Endothelial cell of umbilical vein (primary cell): ENCODE results near the gene SCN5A. TPM values are rescaled to one million over a fixed set of nuclear protein-coding genes. Genes with fewer than 3 reads are reported as not detected.

Source experiments
- BruUV-seq: library from RNA; stranded (reverse); fragments of 400-500 nt; replicated peaks from 2 replicates; lab custom pipeline; 2021; lab: Mats Ljungman, UMichigan
- CTCF ChIA-PET: fragments of 300-600, 350-600 bp; sonication (Branson Sonifier 250); formaldehyde crosslinking; loops from one replicate; lab custom pipeline; 2021; ENCODE audit warnings: antibody characterized with exemption, inconsistent platforms; lab: Charles Lee
- POLR2A ChIA-PET: fragments of 300-600, 350-600 bp; sonication (Branson Sonifier 250); formaldehyde crosslinking; loops from one replicate; lab custom pipeline; 2021; ENCODE audit warnings: antibody characterized with exemption, inconsistent platforms; lab: Charles Lee
- DNase-seq: peaks from one replicate; pipeline ENCODE4 v3.0.0-alpha.2; 2011; ENCODE audit warnings: low read depth, low spot score
- FAIRE-seq: peaks from 2 replicates; lab custom pipeline; 2011; peaks lifted over from hg19 to GRCh38; lab: Jason Lieb, UNC
- H2AFZ ChIP-seq: 2 replicates; pipeline ENCODE4 v1.6.0; 2012; ENCODE audit warnings: low read depth, low read length, control low read depth, inconsistent platforms
- H3K27ac ChIP-seq: 2 replicates; pipeline ENCODE4 v1.5.1; 2011; ENCODE audit warnings: low read depth, mild to moderate bottlenecking, control low read depth, low read length, moderate library complexity; ENCODE audit not compliant: insufficient read depth
- H3K27me3 ChIP-seq, 2 experiments: 2 replicates each; pipeline versions ENCODE4 v1.6.0 to v1.6.1; 2011; ENCODE audit warnings: low read length in 2 of 2, mixed read lengths in 1 of 2; ENCODE audit not compliant: control insufficient read depth in 2 of 2, insufficient read depth in 2 of 2
- H3K36me3 ChIP-seq, 2 experiments: 2 replicates in 1 of 2; 3 replicates in 1 of 2; pipeline ENCODE4 v1.5.1; 2011; ENCODE audit warnings: low read length in 2 of 2, mild to moderate bottlenecking in 1 of 2, moderate library complexity in 1 of 2; ENCODE audit not compliant: control insufficient read depth in 2 of 2, insufficient read depth in 2 of 2; ENCODE audit errors: extremely low read depth in 1 of 2
- H3K4me1 ChIP-seq: 3 replicates; pipeline ENCODE4 v1.5.1; 2011; ENCODE audit warnings: mild to moderate bottlenecking, low read length; ENCODE audit not compliant: control insufficient read depth, insufficient read depth; ENCODE audit errors: extremely low read depth
- H3K4me2 ChIP-seq: 2 replicates; pipeline ENCODE4 v1.6.1; 2011; ENCODE audit warnings: low read length, control low read depth, mixed read lengths; ENCODE audit not compliant: insufficient read depth
- H3K4me3 ChIP-seq, 3 experiments: fragments of 200-600 bp in 1 of 3; sonication (generic), shearing (Covaris generic) in 1 of 3; replicated peaks in 1 of 3; 2 replicates each; pipeline ENCODE4 v1.5.1; 2011 to 2016; ENCODE audit warnings: control low read depth in 3 of 3, low read length in 3 of 3, mild to moderate bottlenecking in 2 of 3, inconsistent platforms in 1 of 3, low read depth in 1 of 3, moderate library complexity in 1 of 3; ENCODE audit not compliant: insufficient read depth in 1 of 3
- H3K79me2 ChIP-seq: 2 replicates; pipeline ENCODE4 v1.6.0; 2012; ENCODE audit warnings: low read length, inconsistent platforms; ENCODE audit not compliant: control insufficient read depth, insufficient read depth
- H3K9ac ChIP-seq: replicated peaks from 2 replicates; pipeline ENCODE3; 2011; ENCODE audit warnings: low read length, control low read depth; ENCODE audit not compliant: insufficient read depth; ENCODE audit errors: extremely low read depth
- H3K9me1 ChIP-seq: replicated peaks from 3 replicates; pipeline ENCODE4 v1.6.0; 2011; ENCODE audit warnings: mild to moderate bottlenecking, low read length; ENCODE audit not compliant: control insufficient read depth, insufficient read depth; ENCODE audit errors: extremely low read depth
- H3K9me3 ChIP-seq: replicated peaks from 2 replicates; pipeline ENCODE4 v1.5.1; 2012; ENCODE audit warnings: low read length, inconsistent platforms; ENCODE audit not compliant: control insufficient read depth, insufficient read depth
- H4K20me1 ChIP-seq: replicated peaks from 2 replicates; pipeline ENCODE3; 2011; ENCODE audit warnings: mild to moderate bottlenecking, low read length; ENCODE audit not compliant: control insufficient read depth, insufficient read depth; ENCODE audit errors: extremely low read depth
- CTCF ChIP-seq, 2 donors: IDR thresholded peaks; 1 replicate in 1 of 2; 2 replicates in 1 of 2; pipeline ENCODE4 v1.5.1; 2011; ENCODE audit warnings: low read length in 2 of 2, mild to moderate bottlenecking in 2 of 2, moderate library complexity in 2 of 2, control low read depth in 1 of 2, inconsistent platforms in 1 of 2, low read depth in 1 of 2; ENCODE audit not compliant: insufficient read depth in 1 of 2; ENCODE audit errors: extremely low read depth in 1 of 2
- EZH2 ChIP-seq: IDR thresholded peaks from 2 replicates; pipeline ENCODE4 v1.6.1; 2012; ENCODE audit warnings: borderline replicate concordance, low read depth, mild to moderate bottlenecking, moderate library complexity, low read length, inconsistent platforms; ENCODE audit not compliant: severe bottlenecking
- FOS ChIP-seq: IDR thresholded peaks from 2 replicates; pipeline ENCODE4 v1.6.1; 2011; ENCODE audit warnings: mild to moderate bottlenecking, low read length, moderate library complexity, borderline replicate concordance; ENCODE audit not compliant: insufficient read depth
- GATA2 ChIP-seq: IDR thresholded peaks from 2 replicates; pipeline ENCODE4 v1.7.0; 2011; ENCODE audit warnings: low read depth, mild to moderate bottlenecking, moderate library complexity, mixed read lengths, low read length; ENCODE audit not compliant: insufficient read length, insufficient read depth
- JUN ChIP-seq: IDR thresholded peaks from 2 replicates; pipeline ENCODE4 v1.6.1; 2011; ENCODE audit warnings: borderline replicate concordance, low read depth; ENCODE audit not compliant: insufficient read length, insufficient read depth
- MAX ChIP-seq: IDR thresholded peaks from 2 replicates; pipeline ENCODE4 v1.6.1; 2011; ENCODE audit not compliant: insufficient read depth, insufficient read length
- MYC ChIP-seq: IDR thresholded peaks from one replicate; pipeline ENCODE4 v1.6.1; 2011; ENCODE audit warnings: mild to moderate bottlenecking, low read depth, low read length
- POLR2A ChIP-seq: IDR thresholded peaks from 2 replicates; pipeline ENCODE4 v1.6.1; 2012; ENCODE audit warnings: low read depth, mild to moderate bottlenecking, control low read depth, low read length
- POLR2AphosphoS5 ChIP-seq: IDR thresholded peaks from 2 replicates; pipeline ENCODE4 v1.6.1; 2012; ENCODE audit warnings: low read depth, mild to moderate bottlenecking, control low read depth, low read length, moderate library complexity; ENCODE audit not compliant: insufficient read depth
- dilution Hi-C: fragments of 300-500 bp; cut with MboI; formaldehyde crosslinking; loops from one replicate; pipeline ENCODE4 v1.15.0; 2019; ENCODE audit warnings: low sequenced_read_pairs; ENCODE audit not compliant: extremely low pct_ligation_motif_present
- intact Hi-C: fragments of 100-400 bp; cut with micrococcal nuclease; formaldehyde crosslinking; loops from one replicate; pipeline ENCODE4 v1.10.0; 2022
- polyA plus RNA-seq, 4 experiments: library from polyadenylated mRNA; depleted of rRNA in 3 of 4; stranded (reverse) in 3 of 4; unstranded in 1 of 4; fragments of >200 nt; gene quantifications; 2 replicates each; pipeline versions ENCODE4 v1.2.1 to v1.2.3, GENCODE V29; 2011 to 2012; ENCODE audit warnings: missing spikeins in 1 of 4
- total RNA-seq: library from RNA; stranded (reverse); gene quantifications from 2 replicates; pipeline ENCODE4 v1.2.3, GENCODE V29; 2021

SCN5A gene
- total and polyA plus RNA-seq, 2 donors (not counting 3 experiments of a cell fraction or from before 2014, with no cell fraction given) = 2.7 to 20.0 TPM

GRCh38 chr3:38573111-38573510 lies 76.4 kb downstream of the SCN5A start:
- H3K36me3 ChIP-seq = no peaks in the 10 kb centered on the region
- no peaks in the 10 kb centered on the region for H4K20me1 ChIP-seq
- H3K4me2 ChIP-seq = no peak overlapping the region
- dilution Hi-C loops (no loop called here), intact Hi-C loops (no loop called here)
- FAIRE-seq = no peak
- CTCF ChIA-PET = interaction anchor here (0.8 kb wide), 1 partner anchor 153 kb away, joined by 3 read pairs; no protein-coding TSS in a partner anchor
- H3K9me1 ChIP-seq = no peaks in the 10 kb centered on the region
- no peaks in the 10 kb centered on the region for H3K79me2 ChIP-seq
- no peak overlapping the region for H3K4me3 ChIP-seq
- H3K27ac ChIP-seq = no peak overlapping the region
- no peak for DNase-seq
- H3K9ac ChIP-seq = no peak overlapping the region
- POLR2A ChIA-PET = no interaction called here
- no peaks in the 10 kb centered on the region for H3K27me3 ChIP-seq
- no TSS peak for BruUV-seq
- no peaks in the 10 kb centered on the region for H3K4me1 ChIP-seq
- H2AFZ ChIP-seq = no peak overlapping the region
- TF ChIP-seq POLR2AphosphoS5 (no peak), POLR2A (no peak), CTCF (IDR thresholded peaks at IDR 0.05; ENCODE audit: extremely low read depth in 1 of 2, insufficient read depth in 1 of 2, low read depth in 1 of 2, low read length in 2 of 2) (no peak), FOS (no peak), MAX (no peak), MYC (no peak), GATA2 (no peak), EZH2 (no peak), JUN (no peak)
- H3K9me3 ChIP-seq = no peaks in the 10 kb centered on the region
